ENCODE measurements around the gene DBNL. TPM values are rescaled to one million over a fixed set of nuclear protein-coding genes. Genes with fewer than 3 reads are reported as not detected.

DBNL gene
- total RNA-seq, 3 donors from 2014 or later (not counting 1 experiment from before 2014, with no cell fraction given) = 123 to 129 (median 129) TPM

- TF ChIP-seq CTCF (IDR thresholded peaks at IDR 0.05) = no peak
- Histone ChIP-seq H3K4me1 (ENCODE audit: control insufficient read depth, insufficient read depth, low read length) (peaks cover 45% of the 10 kb centered on the region), H3K4me3 (ENCODE audit: low read length) (no peak overlapping the region), H3K36me3 (ENCODE audit: control insufficient read depth, insufficient read depth, low read length) (peaks cover 48% of the 10 kb centered on the region), H3K9me3 (ENCODE audit: control insufficient read depth, insufficient read depth, low read length) (no peaks in the 10 kb centered on the region), H3K27ac (ENCODE audit: low read length) (no peak overlapping the region), H3K27me3 (ENCODE audit: control insufficient read depth, insufficient read depth, low read length) (no peaks in the 10 kb centered on the region)
- peaks cover 39 to 52% of the 10 kb centered on the region in 2 donors for H3K4me1 Mint-ChIP-seq
- no peak overlapping the region for H3K4me3 Mint-ChIP-seq
- DNase-seq (no peak), ATAC-seq (no peak)
- H3K36me3 Mint-ChIP-seq = no peaks in the 10 kb centered on the region
- intact Hi-C loops (cut with micrococcal nuclease) = no loop called here
- no peaks in the 10 kb centered on the region for H3K9me3 Mint-ChIP-seq
- no peaks in the 10 kb centered on the region for H3K27me3 Mint-ChIP-seq (ENCODE audit: low read depth in 2 of 2)
- peak overlapping the region; percentile 40 to 87 for H3K27ac Mint-ChIP-seq
- WGBS (ENCODE audit: insufficient coverage) = 95% methylated on average over 14 of the region's 14 CpGs
Observed at GRCh38 chr7:44050121-44050914, 5.8 kb downstream of the DBNL start.

GRCh38 chr7:44050915-44051560, 6.5 kb downstream of the DBNL start:
- H3K9me3 Mint-ChIP-seq = no peaks in the 10 kb centered on the region
- Histone ChIP-seq H3K27me3 (ENCODE audit: control insufficient read depth, insufficient read depth, low read length) (no peaks in the 10 kb centered on the region), H3K9me3 (ENCODE audit: control insufficient read depth, insufficient read depth, low read length) (no peaks in the 10 kb centered on the region), H3K27ac (ENCODE audit: low read length) (no peak overlapping the region), H3K4me3 (ENCODE audit: low read length) (no peak overlapping the region), H3K4me1 (ENCODE audit: control insufficient read depth, insufficient read depth, low read length) (peaks cover 38% of the 10 kb centered on the region), H3K36me3 (ENCODE audit: control insufficient read depth, insufficient read depth, low read length) (peaks cover 49% of the 10 kb centered on the region)
- no peaks in the 10 kb centered on the region for H3K36me3 Mint-ChIP-seq
- peak overlapping the region; percentile 40 to 45 for H3K27ac Mint-ChIP-seq
- no peaks in the 10 kb centered on the region for H3K27me3 Mint-ChIP-seq (ENCODE audit: low read depth in 2 of 2)
- no peak overlapping the region for H3K4me3 Mint-ChIP-seq
- ATAC-seq (no peak), DNase-seq (no peak)
- H3K4me1 Mint-ChIP-seq = peaks cover 36 to 47% of the 10 kb centered on the region in 2 donors
- intact Hi-C loops (cut with micrococcal nuclease) = no loop called here
- 91% methylated on average over 7 of the region's 8 CpGs for WGBS (ENCODE audit: insufficient coverage)
- no peak for TF ChIP-seq CTCF (IDR thresholded peaks at IDR 0.05)

GRCh38 chr7:44051611-44052220, 7.2 kb downstream of the DBNL start:
- Mint-ChIP-seq H3K9me3 (no peaks in the 10 kb centered on the region), H3K4me1 (peaks cover 32 to 43% of the 10 kb centered on the region in 2 donors), H3K36me3 (no peaks in the 10 kb centered on the region), H3K27ac (peak overlapping the region in 1 of 2 donors; percentile 11), H3K4me3 (no peak overlapping the region), H3K27me3 (ENCODE audit: low read depth in 2 of 2) (no peaks in the 10 kb centered on the region)
- no peaks in the 10 kb centered on the region for H3K27me3 ChIP-seq (ENCODE audit: control insufficient read depth, insufficient read depth, low read length)
- no peak overlapping the region for H3K4me3 ChIP-seq (ENCODE audit: low read length)
- H3K27ac ChIP-seq (ENCODE audit: low read length) = no peak overlapping the region
- WGBS (ENCODE audit: insufficient coverage) = 98% methylated on average over 4 of the region's 5 CpGs
- intact Hi-C loops (cut with micrococcal nuclease) = no loop called here
- H3K9me3 ChIP-seq (ENCODE audit: control insufficient read depth, insufficient read depth, low read length) = no peaks in the 10 kb centered on the region
- H3K4me1 ChIP-seq (ENCODE audit: control insufficient read depth, insufficient read depth, low read length) = peaks cover 31% of the 10 kb centered on the region
- peaks cover 56% of the 10 kb centered on the region for H3K36me3 ChIP-seq (ENCODE audit: control insufficient read depth, insufficient read depth, low read length)
- DNase-seq = no peak
- no peak for TF ChIP-seq CTCF (IDR thresholded peaks at IDR 0.05)
- ATAC-seq = no peak

Measured in natural killer cell (primary cell).